GM19328 (cell line): ENCODE results near the gene SLC35C1.
"Not testable (repeated sequence)": the region's sequence is repeated elsewhere in the genome, so short reads cannot be mapped to it uniquely, and the experiment has no call there.

Experiments
- ATAC-seq: cut with Tn5 transposase; IDR thresholded peaks from one replicate; pipeline ENCODE4 v1.9.1; 2021; ENCODE audit warnings: mild to moderate bottlenecking, moderate library complexity; ENCODE audit not compliant: unreplicated experiment

Gene SLC35C1

GRCh38 chr11:45786272-45786671, 18.7 kb upstream of the SLC35C1 start:
- no peak for ATAC-seq

- ATAC-seq = no peak
Measured at GRCh38 chr11:45788887-45789286, 16.1 kb upstream of the SLC35C1 start.

GRCh38 chr11:45791524-45791923, 13.4 kb upstream of the SLC35C1 start:
- ATAC-seq = no peak

GRCh38 chr11:45794169-45794568, 10.8 kb upstream of the SLC35C1 start:
- no peak for ATAC-seq

- ATAC-seq = no peak
Measured at GRCh38 chr11:45795379-45795778, 9.6 kb upstream of the SLC35C1 start.

GRCh38 chr11:45796461-45796861, 8.5 kb upstream of the SLC35C1 start:
- ATAC-seq = no peak

- ATAC-seq = no peak
Measured at GRCh38 chr11:45798793-45799441, 6.0 kb upstream of the SLC35C1 start.

GRCh38 chr11:45799562-45799961, 5.4 kb upstream of the SLC35C1 start:
- no peak for ATAC-seq

- ATAC-seq = no peak
Measured at GRCh38 chr11:45800261-45800660, 4.7 kb upstream of the SLC35C1 start.

GRCh38 chr11:45801723-45802315, 3.1 kb upstream of the SLC35C1 start:
- no peak for ATAC-seq

- no peak for ATAC-seq
Measured at GRCh38 chr11:45802531-45803317, 2.2 kb upstream of the SLC35C1 start.

GRCh38 chr11:45803971-45804760, 783 bp upstream of the SLC35C1 start:
- ATAC-seq = no peak

GRCh38 chr11:45805305-45806071, 539 bp downstream of the SLC35C1 start:
- peak; percentile 23 for ATAC-seq

- no peak for ATAC-seq
Measured at GRCh38 chr11:45806072-45806933, 1.4 kb downstream of the SLC35C1 start.

GRCh38 chr11:45806937-45807791, 2.2 kb downstream of the SLC35C1 start:
- ATAC-seq = no peak

- no peak for ATAC-seq
Measured at GRCh38 chr11:45807792-45808238, 2.9 kb downstream of the SLC35C1 start.

GRCh38 chr11:45808427-45808826, 3.5 kb downstream of the SLC35C1 start:
- not testable (repeated sequence) for ATAC-seq
